ENCODE data around the gene INPP4A.

DNA sequence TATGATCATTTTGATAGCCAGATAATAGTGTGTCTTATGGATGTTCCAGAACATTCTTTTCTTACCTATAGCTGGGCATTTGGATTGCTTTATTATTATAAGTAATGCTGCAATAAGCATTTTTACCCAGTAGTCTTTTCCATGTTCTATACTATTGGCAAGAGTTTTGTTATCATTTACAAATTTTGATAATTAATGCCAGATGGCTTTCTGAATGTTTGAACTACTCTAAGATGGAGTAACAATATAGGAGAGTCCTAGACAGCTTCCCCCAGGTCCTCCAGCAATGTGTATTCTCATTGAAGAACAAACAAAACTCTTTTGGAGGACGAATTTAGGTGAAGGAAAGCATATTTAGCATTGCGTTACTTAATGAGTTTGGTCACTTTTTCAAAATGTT is 73.0 kb downstream of the INPP4A start:
- TF ChIP-seq, protein P1, sequence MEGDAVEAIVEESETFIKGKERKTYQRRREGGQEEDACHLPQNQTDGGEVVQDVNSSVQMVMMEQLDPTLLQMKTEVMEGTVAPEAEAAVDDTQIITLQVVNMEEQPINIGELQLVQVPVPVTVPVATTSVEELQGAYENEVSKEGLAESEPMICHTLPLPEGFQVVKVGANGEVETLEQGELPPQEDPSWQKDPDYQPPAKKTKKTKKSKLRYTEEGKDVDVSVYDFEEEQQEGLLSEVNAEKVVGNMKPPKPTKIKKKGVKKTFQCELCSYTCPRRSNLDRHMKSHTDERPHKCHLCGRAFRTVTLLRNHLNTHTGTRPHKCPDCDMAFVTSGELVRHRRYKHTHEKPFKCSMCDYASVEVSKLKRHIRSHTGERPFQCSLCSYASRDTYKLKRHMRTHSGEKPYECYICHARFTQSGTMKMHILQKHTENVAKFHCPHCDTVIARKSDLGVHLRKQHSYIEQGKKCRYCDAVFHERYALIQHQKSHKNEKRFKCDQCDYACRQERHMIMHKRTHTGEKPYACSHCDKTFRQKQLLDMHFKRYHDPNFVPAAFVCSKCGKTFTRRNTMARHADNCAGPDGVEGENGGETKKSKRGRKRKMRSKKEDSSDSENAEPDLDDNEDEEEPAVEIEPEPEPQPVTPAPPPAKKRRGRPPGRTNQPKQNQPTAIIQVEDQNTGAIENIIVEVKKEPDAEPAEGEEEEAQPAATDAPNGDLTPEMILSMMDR (IDR thresholded peaks at IDR 0.05): no peak
- no peak for TF ChIP-seq POLR2A (IDR thresholded peaks at IDR 0.05)

Measured in esophagus squamous epithelium (tissue), 4 donors.